ENCODE results near the gene SPATS1.
"Not testable (repeated sequence)": the region's sequence is repeated elsewhere in the genome, so short reads cannot be mapped to it uniquely, and the experiment has no call there.

Gene SPATS1

DNA sequence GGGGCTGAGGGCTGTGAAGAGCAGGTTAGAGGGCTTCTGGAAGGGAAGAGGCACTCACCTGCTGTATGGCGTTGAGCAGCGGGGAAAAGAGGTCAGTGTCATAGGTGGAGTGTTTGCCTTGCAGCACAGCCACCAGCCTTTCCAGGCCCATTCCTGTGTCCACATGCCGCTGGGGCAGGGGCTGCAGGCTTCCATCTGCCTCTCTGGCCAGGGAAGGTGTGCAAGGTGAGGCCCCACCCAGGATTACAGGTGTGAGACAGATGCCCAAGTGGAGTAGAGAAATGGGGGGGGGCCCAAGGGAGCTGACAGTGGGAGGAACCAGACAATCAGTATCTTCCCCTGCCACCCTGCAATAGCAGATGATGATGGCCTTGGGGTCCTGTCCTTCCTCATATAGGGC is 32.2 kb upstream of the SPATS1 start:
- DNase-seq (ENCODE audit: low read depth): no peak
- no peak for TF ChIP-seq CTCF (IDR thresholded peaks at IDR 0.05; ENCODE audit: control insufficient read depth, insufficient read depth, low read depth, low read length, missing control alignments)
- H3K4me3 ChIP-seq (ENCODE audit: control insufficient read depth, low read depth, low read length): no peak overlapping the region

DNA sequence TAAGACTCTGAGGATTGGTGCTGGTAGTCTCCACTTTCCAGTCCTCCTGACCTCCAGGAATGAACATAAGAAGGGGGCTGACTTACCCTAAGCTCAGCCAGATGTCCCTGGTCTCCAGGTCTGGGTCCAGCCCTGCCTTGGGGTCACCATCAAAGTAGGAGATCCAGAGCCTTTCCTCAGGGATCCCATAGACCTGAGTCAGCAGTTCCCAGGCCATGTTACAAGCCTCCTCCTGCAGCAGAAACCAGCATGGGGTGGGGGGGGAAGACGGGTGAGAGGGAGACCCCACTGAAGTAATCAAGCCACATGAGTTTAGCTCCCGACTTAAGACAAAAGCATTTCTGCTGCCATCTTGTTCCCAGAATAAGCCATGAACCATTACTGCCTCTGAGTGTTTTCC is 31.1 kb upstream of the SPATS1 start:
- no peak for TF ChIP-seq CTCF (IDR thresholded peaks at IDR 0.05; ENCODE audit: control insufficient read depth, insufficient read depth, low read depth, low read length, missing control alignments)
- H3K4me3 ChIP-seq (ENCODE audit: control insufficient read depth, low read depth, low read length): no peak overlapping the region
- no peak for DNase-seq (ENCODE audit: low read depth)

DNA sequence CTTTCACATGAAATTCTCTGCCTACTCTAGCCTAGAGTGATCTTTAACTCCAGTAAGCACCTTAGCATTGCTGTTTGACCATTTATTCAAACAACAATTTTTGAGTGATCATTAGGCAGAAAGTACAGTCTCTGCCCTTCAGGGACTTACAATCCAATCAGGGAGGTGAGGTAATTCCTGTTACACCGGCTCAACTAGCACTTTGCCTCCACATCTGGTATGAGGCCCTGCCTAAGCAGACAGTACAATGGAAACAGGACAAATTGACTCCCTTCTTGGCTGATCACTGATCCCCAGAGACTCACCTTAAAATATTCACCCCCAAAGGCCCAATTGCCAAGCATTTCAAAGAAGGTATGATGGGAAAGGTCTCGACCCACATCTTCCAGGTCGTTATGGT is 30.7 kb upstream of the SPATS1 start:
- H3K4me3 ChIP-seq (ENCODE audit: control insufficient read depth, low read depth, low read length): no peak overlapping the region
- DNase-seq (ENCODE audit: low read depth): no peak
- no peak for TF ChIP-seq CTCF (IDR thresholded peaks at IDR 0.05; ENCODE audit: control insufficient read depth, insufficient read depth, low read depth, low read length, missing control alignments)

GRCh38 chr6:44312901-44313788 is 29.3 kb upstream of the SPATS1 start, which contains the start of gene AARS2:
Gene AARS2 (minus strand): TSS chr6:44313347. CDS start chr6:44313323, 24 bp downstream.
- peak; percentile 99 for TF ChIP-seq CTCF (IDR thresholded peaks at IDR 0.05; ENCODE audit: control insufficient read depth, insufficient read depth, low read depth, low read length, missing control alignments)
- peak within 1 kb of the TSS; percentile 67 for H3K4me3 ChIP-seq (ENCODE audit: control insufficient read depth, low read depth, low read length)
- DNase-seq (ENCODE audit: low read depth): peak; percentile 46

DNA sequence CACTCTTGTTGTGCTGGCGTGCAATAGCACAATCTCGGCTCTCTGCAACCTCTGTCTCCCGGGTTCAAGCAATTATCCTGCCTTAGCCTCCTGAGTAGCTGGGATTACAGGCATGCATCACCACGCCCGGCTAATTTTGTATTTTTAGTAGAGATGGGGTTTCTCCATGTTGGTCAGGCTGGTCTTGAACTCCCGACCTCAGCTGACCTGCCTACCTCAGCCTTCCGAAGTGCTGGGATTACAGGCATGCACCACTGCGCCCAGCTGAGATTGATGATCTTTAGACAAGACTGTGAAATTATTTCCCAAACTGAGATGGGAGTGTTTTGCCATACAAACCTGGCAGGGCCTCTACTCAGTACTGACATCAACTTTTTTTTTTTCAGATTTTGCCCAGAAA is 27.8 kb upstream of the SPATS1 start:
- not testable (repeated sequence) for DNase-seq (ENCODE audit: low read depth); H3K4me3 ChIP-seq (ENCODE audit: control insufficient read depth, low read depth, low read length)

- TF ChIP-seq CTCF (IDR thresholded peaks at IDR 0.05; ENCODE audit: control insufficient read depth, insufficient read depth, low read depth, low read length, missing control alignments): no peak
- H3K4me3 ChIP-seq (ENCODE audit: control insufficient read depth, low read depth, low read length): no peak overlapping the region
- DNase-seq (ENCODE audit: low read depth): no peak
Observed at GRCh38 chr6:44315516-44315915, 26.9 kb upstream of the SPATS1 start.

GRCh38 chr6:44315951-44316350 is 26.5 kb upstream of the SPATS1 start:
- H3K4me3 ChIP-seq (ENCODE audit: control insufficient read depth, low read depth, low read length): no peak overlapping the region
- no peak for DNase-seq (ENCODE audit: low read depth)
- no peak for TF ChIP-seq CTCF (IDR thresholded peaks at IDR 0.05; ENCODE audit: control insufficient read depth, insufficient read depth, low read depth, low read length, missing control alignments)
